GM19035 (cell line): ENCODE measurements around the gene TEDC2.
A peak's percentile ranks its signal among the peaks of the same experiment; 100 is the strongest.
"Not testable (repeated sequence)": the region's sequence is repeated elsewhere in the genome, so short reads cannot be mapped to it uniquely, and the experiment has no call there.

Source experiments
- ATAC-seq: cut with Tn5 transposase; IDR thresholded peaks from one replicate; pipeline ENCODE4 v1.9.1; 2021; ENCODE audit not compliant: unreplicated experiment

TEDC2 gene, protein sequence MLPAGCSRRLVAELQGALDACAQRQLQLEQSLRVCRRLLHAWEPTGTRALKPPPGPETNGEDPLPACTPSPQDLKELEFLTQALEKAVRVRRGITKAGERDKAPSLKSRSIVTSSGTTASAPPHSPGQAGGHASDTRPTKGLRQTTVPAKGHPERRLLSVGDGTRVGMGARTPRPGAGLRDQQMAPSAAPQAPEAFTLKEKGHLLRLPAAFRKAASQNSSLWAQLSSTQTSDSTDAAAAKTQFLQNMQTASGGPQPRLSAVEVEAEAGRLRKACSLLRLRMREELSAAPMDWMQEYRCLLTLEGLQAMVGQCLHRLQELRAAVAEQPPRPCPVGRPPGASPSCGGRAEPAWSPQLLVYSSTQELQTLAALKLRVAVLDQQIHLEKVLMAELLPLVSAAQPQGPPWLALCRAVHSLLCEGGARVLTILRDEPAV

DNA sequence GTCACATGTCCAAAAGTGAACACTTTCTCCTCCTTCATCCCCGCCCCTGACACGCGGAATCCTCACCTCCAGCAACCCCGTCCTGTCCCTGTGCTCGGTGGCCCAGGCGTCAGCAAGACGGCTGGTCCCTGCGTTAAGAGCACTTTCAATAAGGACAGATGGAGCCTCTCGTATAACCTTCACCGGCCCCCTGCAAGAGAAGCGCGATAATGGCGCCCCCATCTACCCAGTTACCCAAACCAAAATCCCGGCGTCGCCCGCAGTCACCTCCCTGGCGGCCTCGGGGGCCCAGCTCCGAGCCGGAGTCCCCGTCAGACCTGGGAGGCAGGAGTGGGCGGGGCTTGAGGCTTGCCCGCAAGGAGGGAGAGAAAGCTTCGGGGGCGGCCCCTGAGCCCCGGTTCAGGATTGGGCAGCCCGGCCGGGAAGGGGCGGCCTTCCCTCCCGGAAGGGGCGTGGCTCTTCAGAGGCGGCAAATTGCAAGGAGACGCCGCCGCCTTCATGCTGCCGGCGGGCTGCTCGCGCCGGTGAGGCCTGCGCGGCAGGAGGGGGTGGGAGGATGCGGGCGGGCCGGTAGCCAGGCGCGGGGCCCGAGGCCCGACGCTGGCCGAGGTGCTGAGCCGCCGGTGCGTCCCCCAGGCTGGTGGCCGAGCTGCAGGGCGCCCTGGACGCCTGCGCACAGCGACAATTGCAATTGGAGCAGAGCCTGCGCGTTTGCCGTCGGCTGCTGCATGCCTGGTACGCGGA is at the start of gene TEDC2:
Gene TEDC2 (plus strand): TSS at position 463 of the 744 bp plus-strand sequence. CDS start 36 bp downstream, at position 499.
- ATAC-seq, result peak; percentile 90

DNA sequence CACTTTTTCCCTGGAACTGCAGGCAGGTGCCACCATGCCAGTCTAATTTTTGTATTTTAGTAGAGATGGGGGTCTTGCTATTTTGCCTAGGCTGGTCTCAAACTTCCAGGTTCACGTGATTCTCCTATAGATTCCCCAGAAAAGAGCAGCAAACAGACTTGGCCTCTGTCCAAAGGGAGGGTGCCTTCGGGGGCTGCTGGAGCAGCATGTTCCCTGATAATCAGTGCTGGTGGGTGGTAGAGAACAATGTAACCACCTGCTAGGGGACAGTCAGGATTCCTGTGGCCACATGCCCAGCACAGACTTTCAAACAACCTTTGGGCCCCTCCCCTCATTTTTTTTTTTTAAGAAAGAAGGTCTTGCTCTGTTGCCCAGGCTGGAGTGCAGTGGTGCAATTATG is 44.8 kb upstream of the TEDC2 start:
- no peak for ATAC-seq

- ATAC-seq, result no peak
Measured at GRCh38 chr16:2420035-2420434, 39.9 kb upstream of the TEDC2 start.

DNA sequence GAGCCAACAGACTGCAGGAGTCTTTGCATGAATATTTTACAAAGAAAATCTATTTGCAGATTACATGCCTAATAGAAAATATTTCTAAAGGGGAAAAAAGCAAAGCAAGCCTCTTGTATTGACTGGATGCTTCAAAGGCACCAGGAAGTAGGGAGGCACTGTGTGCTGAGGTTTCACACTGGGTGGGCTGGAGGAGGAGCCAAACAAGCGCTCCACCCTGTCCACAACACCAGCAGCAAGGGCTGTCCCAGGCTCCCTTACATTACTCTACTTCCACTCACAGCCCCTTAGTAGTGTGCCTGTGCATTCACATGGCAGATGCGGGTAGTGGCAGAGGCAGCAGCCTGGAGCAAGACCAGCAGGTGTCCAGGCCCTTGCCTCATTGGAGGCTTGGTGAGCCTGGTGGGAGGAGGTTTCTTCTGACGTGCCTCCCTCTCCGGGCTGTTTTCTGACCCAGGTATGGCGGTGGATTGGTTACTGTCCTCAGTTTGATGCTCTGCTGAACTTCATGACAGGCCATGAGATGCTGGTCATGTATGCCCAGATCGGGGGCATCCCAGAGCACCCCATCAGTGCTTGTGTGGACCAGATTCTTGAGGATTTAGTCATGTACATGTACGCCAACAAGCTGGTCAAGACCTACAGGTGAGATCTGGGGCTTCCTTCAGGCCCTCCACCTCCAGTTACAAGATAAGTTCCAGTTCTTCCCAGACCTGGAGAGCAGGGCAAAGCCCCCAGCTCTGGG is 37.6 kb upstream of the TEDC2 start:
- ATAC-seq, result no peak

- no peak for ATAC-seq
Measured at GRCh38 chr16:2424061-2425007, 35.6 kb upstream of the TEDC2 start.

DNA sequence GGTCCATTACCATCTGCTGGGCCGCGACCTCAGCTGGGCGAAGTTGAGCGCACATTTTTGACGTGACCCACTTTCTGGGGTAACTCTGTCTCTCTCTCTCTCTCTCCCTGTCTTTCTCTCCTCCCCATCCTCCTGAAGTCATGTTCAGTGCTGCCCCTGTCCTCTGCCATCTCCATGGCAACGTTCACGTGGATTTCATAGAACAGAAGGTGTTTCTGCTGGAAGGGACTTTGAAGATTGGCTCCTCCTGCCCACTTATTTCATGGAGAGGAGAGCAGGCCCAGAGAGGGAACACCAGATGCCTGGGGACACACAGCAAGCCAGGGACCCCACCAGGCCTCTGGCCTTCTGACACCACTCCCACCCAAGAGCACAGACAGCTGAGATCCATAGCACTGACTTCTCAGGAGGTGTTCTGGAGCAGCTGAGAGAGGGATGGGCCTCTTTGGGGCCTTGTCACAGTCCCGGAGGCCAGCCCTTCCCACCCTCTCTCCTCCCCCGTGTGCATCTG is 34.8 kb upstream of the TEDC2 start:
- no peak for ATAC-seq

- no peak for ATAC-seq
Measured at GRCh38 chr16:2425825-2426430, 34.0 kb upstream of the TEDC2 start.

GRCh38 chr16:2426941-2427361 is 33.0 kb upstream of the TEDC2 start:
- ATAC-seq, result no peak

DNA sequence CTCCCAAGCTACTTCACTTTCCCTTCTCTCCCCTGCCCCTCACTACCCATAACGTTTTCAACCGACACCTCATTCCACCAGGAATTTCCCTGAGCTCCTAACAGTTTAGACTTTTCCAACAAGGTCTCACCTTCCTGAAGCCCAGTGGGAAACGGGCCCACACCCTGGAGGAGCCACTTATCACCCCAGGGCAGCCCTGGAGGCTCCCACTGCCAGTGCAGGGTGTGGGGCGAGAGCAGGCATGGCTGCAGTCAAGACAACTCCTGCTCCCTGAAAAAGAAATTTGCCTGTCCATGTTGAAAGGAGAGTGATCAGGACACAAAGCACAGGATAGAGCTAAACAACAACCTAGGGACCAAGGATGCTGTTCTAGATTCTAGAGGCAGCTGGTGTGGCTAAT is 32.4 kb upstream of the TEDC2 start:
- no peak for ATAC-seq

- peak; percentile 11 for ATAC-seq
Measured at GRCh38 chr16:2428051-2428783, 31.7 kb upstream of the TEDC2 start.

DNA sequence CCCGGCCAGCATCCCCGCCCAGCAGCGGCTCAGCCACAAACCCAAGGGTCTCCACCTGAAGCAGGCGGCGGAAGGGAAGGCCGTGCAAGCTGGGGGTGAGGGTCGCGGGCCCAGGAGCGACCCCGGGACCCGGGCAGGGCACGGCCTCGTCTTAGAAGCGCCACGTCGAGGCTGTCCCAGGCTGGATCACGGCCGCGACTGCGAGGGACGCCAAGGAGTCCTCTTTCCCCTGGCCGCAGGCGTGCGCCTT is 31.2 kb upstream of the TEDC2 start:
- ATAC-seq, result no peak

- peak; percentile 85 for ATAC-seq
Measured at GRCh38 chr16:2429034-2429770, 30.7 kb upstream of the TEDC2 start, which contains the start of gene CCNF. Gene CCNF (plus strand): TSS chr16:2429447. CDS start chr16:2429482, 35 bp downstream.

DNA sequence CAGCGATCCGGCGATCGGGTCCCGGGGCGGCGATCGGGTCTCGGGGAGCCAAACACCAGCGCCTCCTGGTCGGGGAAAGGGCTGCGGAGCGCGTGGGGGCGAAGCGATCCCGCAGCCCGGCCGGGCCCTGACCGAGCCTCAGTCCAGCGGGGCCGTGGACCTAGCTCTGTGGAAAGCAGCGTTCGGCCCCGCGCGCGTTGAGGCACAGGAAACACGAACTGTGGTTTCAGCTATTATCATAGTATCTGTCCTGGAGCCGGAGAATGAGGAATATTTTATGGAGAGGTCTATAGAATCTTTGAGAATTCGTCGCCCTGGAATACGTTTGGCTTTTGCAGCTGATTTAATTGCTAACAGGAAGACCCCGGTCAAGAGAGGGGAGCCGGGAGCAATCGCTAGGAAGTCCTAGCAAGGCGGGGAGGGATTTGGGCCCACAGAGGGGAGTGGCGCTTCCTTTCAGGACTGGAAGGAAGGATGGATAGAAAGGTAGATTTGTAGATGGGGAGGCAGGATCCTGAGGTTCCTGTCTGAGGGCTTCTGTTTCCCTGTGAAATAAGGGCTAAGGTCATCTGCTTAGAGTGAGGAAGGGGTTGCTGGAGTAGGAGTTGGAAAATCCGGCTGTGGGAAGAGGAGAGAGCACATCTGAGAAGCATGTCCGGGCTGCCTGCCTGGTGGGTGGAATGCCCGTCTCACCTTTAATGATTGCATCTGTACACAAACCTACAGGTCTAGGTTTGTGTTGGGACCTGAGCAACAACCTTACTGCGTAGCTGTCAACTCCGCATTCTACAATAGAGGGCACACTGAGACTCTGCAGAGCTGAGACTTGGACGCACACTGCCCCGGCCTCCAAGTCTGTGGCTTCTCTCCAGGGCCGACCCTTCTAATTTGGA is 29.9 kb upstream of the TEDC2 start:
- no peak for ATAC-seq

GRCh38 chr16:2432286-2432685 is 27.6 kb upstream of the TEDC2 start:
- no peak for ATAC-seq

GRCh38 chr16:2432801-2433505 is 27.0 kb upstream of the TEDC2 start:
- no peak for ATAC-seq

DNA sequence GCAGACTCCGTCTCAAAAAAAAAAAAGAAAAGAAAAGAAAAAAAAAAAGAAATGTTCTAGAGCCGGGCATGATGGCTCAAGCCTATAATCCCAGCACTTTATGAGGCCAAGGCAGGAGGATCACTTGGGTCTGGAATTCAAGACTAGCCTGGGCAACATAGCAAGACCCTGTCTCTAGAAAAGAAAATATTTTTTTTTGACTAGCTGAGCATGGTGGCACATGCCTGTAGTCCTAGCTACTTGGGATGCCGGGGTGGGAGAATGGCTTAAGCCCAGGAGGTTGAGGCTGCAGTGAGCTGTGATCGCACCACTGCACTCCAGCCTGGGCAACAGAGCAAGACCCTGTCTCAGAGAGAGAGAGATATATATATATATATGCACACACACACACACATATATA is 24.7 kb upstream of the TEDC2 start:
- ATAC-seq, result not testable (repeated sequence)

- ATAC-seq, result no peak
Measured at GRCh38 chr16:2436110-2436509, 23.8 kb upstream of the TEDC2 start.
